ENCODE results near the gene USP47. TPM values are rescaled to one million over a fixed set of nuclear protein-coding genes. Genes with fewer than 3 reads are reported as not detected.

Gene USP47
- total and polyA plus RNA-seq, 2 donors (not counting 1 experiment from before 2014, with no cell fraction given) = 12.8 to 52.9 TPM

GRCh38 chr11:11858676-11859075, 16.9 kb downstream of the USP47 start:
- intact Hi-C loops (cut with micrococcal nuclease) = no loop called here
- WGBS (ENCODE audit: insufficient coverage) = no CpG with 5 or more reads among the region's 1 CpG
- Mint-ChIP-seq H3K9me3 (ENCODE audit: insufficient read depth) (no peaks in the 10 kb centered on the region), H3K4me1 (peaks cover 51% of the 10 kb centered on the region), H3K27me3 (no peaks in the 10 kb centered on the region), H3K27ac (no peak overlapping the region), H3K4me3 (no peak overlapping the region)
- no peak for ATAC-seq (ENCODE audit: low read depth)
- CTCF ChIA-PET = interaction anchor here (1.4 kb wide), 1 partner anchor 9 kb away, joined by 5 read pairs; no protein-coding TSS in a partner anchor
- DNase-seq = no peak
- no peaks in the 10 kb centered on the region for H3K27me3 ChIP-seq (replicated peaks in 1 of 4; ENCODE audit: control extremely low read depth in 1 of 4, control insufficient read depth in 3 of 4, insufficient read depth in 4 of 4, low read length in 3 of 4)
- peaks cover 97% of the 10 kb centered on the region for H3K79me2 ChIP-seq (ENCODE audit: control insufficient read depth, insufficient read depth, low read length)
- H3K9me3 ChIP-seq (ENCODE audit: control extremely low read depth in 1 of 3, control insufficient read depth in 2 of 3, insufficient read depth in 1 of 3, low read length in 2 of 3) = no peaks in the 10 kb centered on the region
- H3K9ac ChIP-seq (ENCODE audit: low read length) = no peak overlapping the region
- H3K4me3 ChIP-seq (ENCODE audit: control extremely low read depth in 1 of 5, extremely low read depth in 1 of 5, insufficient read depth in 1 of 5, low read depth in 2 of 5, low read length in 4 of 5) = no peak overlapping the region
- H3K27ac ChIP-seq (ENCODE audit: low read length in 2 of 2) = no peak overlapping the region
- H3K36me3 ChIP-seq (replicated peaks in 1 of 2; ENCODE audit: control extremely low read depth in 1 of 2, control insufficient read depth in 1 of 2, extremely low read depth in 1 of 2, insufficient read depth in 2 of 2, low read length in 1 of 2) = peaks cover 0 to 1% of the 10 kb centered on the region in 2 experiments
- no peak overlapping the region for H2AFZ ChIP-seq (ENCODE audit: insufficient read depth, low read depth, low read length, poor library complexity, severe bottlenecking)
- POLR2A ChIA-PET = no interaction called here
- no peak overlapping the region for H3K4me2 ChIP-seq (replicated peaks; ENCODE audit: low read depth, low read length, poor library complexity, severe bottlenecking)
- H3K4me1 ChIP-seq (ENCODE audit: control insufficient read depth in 2 of 2, insufficient read depth in 2 of 2, low read length in 2 of 2) = peaks cover 5 to 25% of the 10 kb centered on the region in 2 donors
- H4K20me1 ChIP-seq (ENCODE audit: control insufficient read depth, insufficient read depth, low read length, poor library complexity, severe bottlenecking) = peaks cover 72% of the 10 kb centered on the region
- TF ChIP-seq CTCF (IDR thresholded peaks at IDR 0.05) (no peak), EZH2 (IDR thresholded peaks at IDR 0.05; ENCODE audit: borderline replicate concordance, insufficient read depth, low read depth, low read length, poor library complexity, severe bottlenecking) (no peak)

GRCh38 chr11:11860103-11860979, 18.6 kb downstream of the USP47 start:
- peaks cover 0 to 1% of the 10 kb centered on the region in 2 experiments for H3K36me3 ChIP-seq (replicated peaks in 1 of 2; ENCODE audit: control extremely low read depth in 1 of 2, control insufficient read depth in 1 of 2, extremely low read depth in 1 of 2, insufficient read depth in 2 of 2, low read length in 1 of 2)
- WGBS (ENCODE audit: insufficient coverage) = no CpG with 5 or more reads among the region's 12 CpGs
- no peak overlapping the region for H3K9ac ChIP-seq (ENCODE audit: low read length)
- POLR2A ChIA-PET = no interaction called here
- H3K27me3 ChIP-seq (replicated peaks in 1 of 4; ENCODE audit: control extremely low read depth in 1 of 4, control insufficient read depth in 3 of 4, insufficient read depth in 4 of 4, low read length in 3 of 4) = no peaks in the 10 kb centered on the region
- no peak overlapping the region for H3K4me2 ChIP-seq (replicated peaks; ENCODE audit: low read depth, low read length, poor library complexity, severe bottlenecking)
- H3K9me3 ChIP-seq (ENCODE audit: control extremely low read depth in 1 of 3, control insufficient read depth in 2 of 3, insufficient read depth in 1 of 3, low read length in 2 of 3) = no peaks in the 10 kb centered on the region
- H3K9me3 Mint-ChIP-seq (ENCODE audit: insufficient read depth) = no peaks in the 10 kb centered on the region
- no peak for ATAC-seq (ENCODE audit: low read depth)
- peaks cover 95% of the 10 kb centered on the region for H3K79me2 ChIP-seq (ENCODE audit: control insufficient read depth, insufficient read depth, low read length)
- H3K4me3 Mint-ChIP-seq = no peak overlapping the region
- H4K20me1 ChIP-seq (ENCODE audit: control insufficient read depth, insufficient read depth, low read length, poor library complexity, severe bottlenecking) = peaks cover 70% of the 10 kb centered on the region
- intact Hi-C loops (cut with micrococcal nuclease) = no loop called here
- H3K27ac Mint-ChIP-seq = no peak overlapping the region
- no peak for DNase-seq
- peaks cover 13 to 33% of the 10 kb centered on the region in 2 donors for H3K4me1 ChIP-seq (ENCODE audit: control insufficient read depth in 2 of 2, insufficient read depth in 2 of 2, low read length in 2 of 2)
- CTCF ChIA-PET = interaction anchor here (0.7 to 1.1 kb wide), 3 partner anchors 11 to 59 kb away, joined by 3 to 4 read pairs (median 3); no protein-coding TSS in a partner anchor
- no peaks in the 10 kb centered on the region for H3K27me3 Mint-ChIP-seq
- TF ChIP-seq CTCF (IDR thresholded peaks at IDR 0.05) = no peak
- TF ChIP-seq EZH2 (IDR thresholded peaks at IDR 0.05; ENCODE audit: borderline replicate concordance, insufficient read depth, low read depth, low read length, poor library complexity, severe bottlenecking) = no peak
- no peak overlapping the region for H2AFZ ChIP-seq (ENCODE audit: insufficient read depth, low read depth, low read length, poor library complexity, severe bottlenecking)
- H3K27ac ChIP-seq (ENCODE audit: low read length in 2 of 2) = no peak overlapping the region
- no peak overlapping the region for H3K4me3 ChIP-seq (ENCODE audit: control extremely low read depth in 1 of 5, extremely low read depth in 1 of 5, insufficient read depth in 1 of 5, low read depth in 2 of 5, low read length in 4 of 5)
- peaks cover 58% of the 10 kb centered on the region for H3K4me1 Mint-ChIP-seq
